ENCODE data around the gene LIMA1.

GRCh38 chr12:50271724-50272247, 11.5 kb downstream of the LIMA1 start:
- TF ChIP-seq POLR2A (IDR thresholded peaks at IDR 0.05; ENCODE audit: low read length) (no peak), GATA1 (IDR thresholded peaks at IDR 0.05; ENCODE audit: low read depth, low read length) (no peak)

Measured in erythroblast (primary cell).